Measurements from ENCODE around the gene MRTFA. TPM values are rescaled to one million over a fixed set of nuclear protein-coding genes. Genes with fewer than 3 reads are reported as not detected.
A peak's percentile ranks its signal among the peaks of the same experiment; 100 is the strongest.

Gene MRTFA
- total RNA-seq, 1 donor from 2014 or later, result 105 TPM

DNA sequence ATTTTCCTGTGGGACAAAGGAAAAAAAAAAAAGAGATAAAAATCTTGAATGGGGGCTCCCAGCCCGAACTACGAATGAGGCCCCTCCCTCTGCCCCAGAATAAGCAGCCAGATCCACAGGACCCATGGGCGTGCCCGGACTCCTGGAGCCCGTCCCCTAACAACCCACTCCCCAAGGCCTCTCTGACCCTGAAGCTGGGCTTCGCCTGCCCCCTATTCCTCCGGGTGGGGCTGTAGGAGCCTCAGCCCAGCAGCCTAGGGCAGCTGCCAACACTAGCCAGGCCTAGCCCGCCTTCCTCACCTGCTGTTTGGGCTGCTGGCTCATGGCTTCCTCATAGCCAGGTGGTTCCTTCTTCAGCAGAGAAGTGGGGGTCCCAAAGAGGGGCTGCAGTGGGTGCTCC lies 219.5 kb downstream of the MRTFA start:
- peaks cover 34% of the 10 kb centered on the region for H3K36me3 Mint-ChIP-seq
- no peaks in the 10 kb centered on the region for H3K4me1 Mint-ChIP-seq
- DNase-seq (ENCODE audit: low spot score in 2 of 2, unreplicated experiment in 2 of 2), result no peak
- no peaks in the 10 kb centered on the region for H3K27me3 Mint-ChIP-seq (ENCODE audit: low read depth)
- TF ChIP-seq, protein P1, sequence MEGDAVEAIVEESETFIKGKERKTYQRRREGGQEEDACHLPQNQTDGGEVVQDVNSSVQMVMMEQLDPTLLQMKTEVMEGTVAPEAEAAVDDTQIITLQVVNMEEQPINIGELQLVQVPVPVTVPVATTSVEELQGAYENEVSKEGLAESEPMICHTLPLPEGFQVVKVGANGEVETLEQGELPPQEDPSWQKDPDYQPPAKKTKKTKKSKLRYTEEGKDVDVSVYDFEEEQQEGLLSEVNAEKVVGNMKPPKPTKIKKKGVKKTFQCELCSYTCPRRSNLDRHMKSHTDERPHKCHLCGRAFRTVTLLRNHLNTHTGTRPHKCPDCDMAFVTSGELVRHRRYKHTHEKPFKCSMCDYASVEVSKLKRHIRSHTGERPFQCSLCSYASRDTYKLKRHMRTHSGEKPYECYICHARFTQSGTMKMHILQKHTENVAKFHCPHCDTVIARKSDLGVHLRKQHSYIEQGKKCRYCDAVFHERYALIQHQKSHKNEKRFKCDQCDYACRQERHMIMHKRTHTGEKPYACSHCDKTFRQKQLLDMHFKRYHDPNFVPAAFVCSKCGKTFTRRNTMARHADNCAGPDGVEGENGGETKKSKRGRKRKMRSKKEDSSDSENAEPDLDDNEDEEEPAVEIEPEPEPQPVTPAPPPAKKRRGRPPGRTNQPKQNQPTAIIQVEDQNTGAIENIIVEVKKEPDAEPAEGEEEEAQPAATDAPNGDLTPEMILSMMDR (IDR thresholded peaks at IDR 0.05; ENCODE audit: unreplicated experiment), result no peak
- no peaks in the 10 kb centered on the region for H3K9me3 Mint-ChIP-seq
- no peak overlapping the region for H3K4me3 Mint-ChIP-seq
- H3K27ac Mint-ChIP-seq, result no peak overlapping the region

DNA sequence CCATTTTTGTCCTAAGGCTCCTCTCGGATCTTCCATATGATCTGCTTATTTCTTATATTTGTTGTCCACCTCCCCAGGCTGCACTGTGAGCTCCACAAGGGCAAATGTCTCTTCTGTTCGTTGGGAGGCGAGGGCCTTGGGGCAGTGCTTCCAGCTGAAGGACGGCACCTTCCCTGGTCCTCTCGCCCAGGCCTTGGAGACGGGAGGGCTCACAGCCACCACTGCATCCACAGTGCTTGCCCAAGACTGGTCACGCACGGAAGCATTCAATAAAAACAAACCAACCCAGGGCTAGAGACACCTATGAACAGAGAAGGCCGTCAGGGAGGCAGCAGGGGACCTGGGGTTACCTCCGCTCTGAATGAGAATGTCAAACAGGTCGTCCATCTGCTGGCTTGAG lies 219.9 kb downstream of the MRTFA start:
- H3K27ac Mint-ChIP-seq, result peak overlapping the region; percentile 28
- DNase-seq (ENCODE audit: low spot score in 2 of 2, unreplicated experiment in 2 of 2), result no peak
- H3K9me3 Mint-ChIP-seq, result no peaks in the 10 kb centered on the region
- peaks cover 34% of the 10 kb centered on the region for H3K36me3 Mint-ChIP-seq
- TF ChIP-seq, protein P1 (IDR thresholded peaks at IDR 0.05; ENCODE audit: unreplicated experiment), result no peak
- H3K4me1 Mint-ChIP-seq, result no peaks in the 10 kb centered on the region
- H3K27me3 Mint-ChIP-seq (ENCODE audit: low read depth), result no peaks in the 10 kb centered on the region
- H3K4me3 Mint-ChIP-seq, result no peak overlapping the region

DNA sequence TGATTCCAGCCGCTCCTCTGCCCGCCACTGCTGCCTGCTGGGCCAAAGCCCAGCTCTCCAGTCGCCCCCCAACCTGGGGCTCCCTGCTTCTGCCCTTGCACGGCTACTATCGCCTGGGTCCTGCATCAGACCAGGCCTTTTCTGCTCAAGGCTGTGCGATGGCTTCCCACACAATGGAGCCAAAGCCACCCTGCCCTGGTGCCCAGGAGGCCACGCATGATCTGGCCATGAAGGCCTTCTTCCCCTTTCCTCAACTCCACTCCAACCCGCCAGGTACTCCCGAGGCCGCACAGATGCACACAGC lies 220.3 kb downstream of the MRTFA start:
- Mint-ChIP-seq H3K4me3 (no peak overlapping the region), H3K9me3 (no peaks in the 10 kb centered on the region), H3K4me1 (no peaks in the 10 kb centered on the region), H3K27ac (peak overlapping the region; percentile 28), H3K27me3 (ENCODE audit: low read depth) (no peaks in the 10 kb centered on the region), H3K36me3 (peaks cover 34% of the 10 kb centered on the region)
- DNase-seq (ENCODE audit: low spot score in 2 of 2, unreplicated experiment in 2 of 2), result no peak
- TF ChIP-seq, protein P1 (IDR thresholded peaks at IDR 0.05; ENCODE audit: unreplicated experiment), result no peak

DNA sequence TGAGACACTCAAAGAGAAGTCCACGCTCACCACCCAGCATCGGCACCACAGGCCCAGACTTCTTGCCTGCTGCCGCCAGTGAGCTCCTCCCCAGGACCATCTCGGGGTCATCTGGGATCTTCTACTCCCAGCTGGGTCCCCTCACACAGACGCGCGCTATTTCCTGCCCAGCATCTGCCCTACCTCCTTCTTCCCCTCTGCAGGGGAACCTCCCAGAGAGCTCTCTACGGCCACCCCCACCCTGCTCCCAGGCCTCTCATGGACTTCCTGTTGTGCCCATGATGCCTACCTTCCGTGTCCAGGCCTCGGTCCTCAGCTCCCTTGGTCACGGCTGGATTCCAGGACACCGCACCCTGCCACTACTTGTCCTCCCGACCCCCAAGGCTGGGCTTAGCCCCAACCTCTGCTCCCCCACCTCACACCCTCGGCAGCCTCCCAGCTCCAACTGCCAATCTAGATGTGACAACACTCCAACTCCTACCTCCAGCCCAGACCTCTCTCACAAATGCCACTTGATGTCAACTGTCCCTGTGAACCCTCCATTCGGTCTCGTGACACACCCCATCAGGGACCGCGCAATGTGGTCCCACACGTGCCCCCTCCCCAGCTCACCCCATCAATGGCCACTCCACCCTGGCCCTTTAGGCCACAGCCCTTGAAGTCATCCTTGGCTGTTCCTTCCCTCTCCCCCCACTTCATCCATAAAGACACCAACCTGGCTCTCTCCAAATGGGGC lies 220.8 kb downstream of the MRTFA start:
- Mint-ChIP-seq H3K4me3 (no peak overlapping the region), H3K27ac (peak overlapping the region; percentile 75), H3K4me1 (no peaks in the 10 kb centered on the region), H3K36me3 (peaks cover 34% of the 10 kb centered on the region), H3K27me3 (ENCODE audit: low read depth) (no peaks in the 10 kb centered on the region), H3K9me3 (no peaks in the 10 kb centered on the region)
- no peak for DNase-seq (ENCODE audit: low spot score in 2 of 2, unreplicated experiment in 2 of 2)
- TF ChIP-seq, protein P1 (IDR thresholded peaks at IDR 0.05; ENCODE audit: unreplicated experiment), result no peak

DNA sequence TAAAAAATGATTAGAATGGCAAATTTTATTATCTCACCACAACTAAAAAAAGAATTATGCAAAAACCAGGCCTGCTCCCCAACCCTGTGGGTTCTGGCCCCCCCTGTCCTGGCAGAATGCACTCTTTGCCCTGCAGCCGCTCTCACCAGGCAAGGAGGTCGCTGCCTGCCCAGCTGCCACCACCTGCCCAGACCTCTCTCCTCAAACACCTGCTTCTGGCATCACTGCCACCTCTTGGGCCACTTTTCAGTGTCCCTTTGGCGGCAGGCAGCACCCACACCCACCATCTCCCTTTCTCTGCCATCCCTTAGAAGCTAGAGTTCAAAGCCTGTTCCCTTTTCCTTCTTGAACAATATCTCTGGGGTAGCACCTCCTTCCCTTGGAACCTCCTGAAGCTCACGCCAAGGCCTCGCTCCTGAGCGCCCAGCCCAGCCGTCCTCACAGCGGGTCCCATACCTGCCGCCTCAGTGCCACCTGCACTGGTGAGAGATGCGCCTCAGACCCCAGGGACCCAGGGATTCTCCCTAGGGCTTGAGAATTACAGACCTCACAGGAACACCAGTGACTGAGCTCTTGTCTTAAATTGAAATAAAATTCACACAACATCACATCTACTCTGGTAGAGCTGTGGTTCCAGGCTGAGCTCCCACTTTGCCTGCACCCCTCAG lies 221.5 kb downstream of the MRTFA start:
- Mint-ChIP-seq H3K27ac (peak overlapping the region; percentile 75), H3K4me3 (no peak overlapping the region), H3K9me3 (no peaks in the 10 kb centered on the region), H3K4me1 (no peaks in the 10 kb centered on the region), H3K27me3 (ENCODE audit: low read depth) (no peaks in the 10 kb centered on the region), H3K36me3 (peaks cover 34% of the 10 kb centered on the region)
- TF ChIP-seq, protein P1 (IDR thresholded peaks at IDR 0.05; ENCODE audit: unreplicated experiment), result no peak
- no peak for DNase-seq (ENCODE audit: low spot score in 2 of 2, unreplicated experiment in 2 of 2)

Measured in mesothelial cell of epicardium (in vitro differentiated cells).